NCI-H345 (cell line): ENCODE data around the gene EEIG1.

Experiments used
- DNase-seq: peaks from one replicate; lab custom pipeline; 2025; lab: John Stamatoyannopoulos, UW

EEIG1 gene

DNA sequence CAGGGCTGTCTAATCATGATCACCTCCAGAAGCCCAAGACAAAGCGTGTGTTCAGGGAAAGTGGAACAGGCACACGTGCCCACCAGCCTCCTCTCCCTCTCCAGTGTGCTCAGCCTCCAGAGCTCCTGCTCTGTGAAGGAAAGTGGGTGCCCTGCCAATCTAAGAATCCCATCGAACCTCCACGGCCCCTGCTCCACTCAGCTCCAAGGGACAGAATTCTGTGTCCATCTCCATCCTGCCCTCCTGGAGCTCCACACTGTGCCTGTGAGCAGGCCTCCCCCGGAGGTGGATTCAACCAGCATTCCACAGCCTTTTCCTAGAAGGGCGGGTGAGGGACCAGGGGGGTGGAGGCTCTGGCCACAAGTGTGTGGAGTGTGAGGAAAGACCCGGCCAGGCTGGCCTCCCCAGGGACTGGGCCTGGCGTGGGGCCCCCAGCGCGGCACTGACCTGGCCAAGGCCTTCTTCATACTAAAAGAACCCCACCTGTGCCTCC, 6.0 kb downstream of the EEIG1 start:
- no peak for DNase-seq

GRCh38 chr9:127974001-127974768, 6.6 kb downstream of the EEIG1 start:
- no peak for DNase-seq

DNA sequence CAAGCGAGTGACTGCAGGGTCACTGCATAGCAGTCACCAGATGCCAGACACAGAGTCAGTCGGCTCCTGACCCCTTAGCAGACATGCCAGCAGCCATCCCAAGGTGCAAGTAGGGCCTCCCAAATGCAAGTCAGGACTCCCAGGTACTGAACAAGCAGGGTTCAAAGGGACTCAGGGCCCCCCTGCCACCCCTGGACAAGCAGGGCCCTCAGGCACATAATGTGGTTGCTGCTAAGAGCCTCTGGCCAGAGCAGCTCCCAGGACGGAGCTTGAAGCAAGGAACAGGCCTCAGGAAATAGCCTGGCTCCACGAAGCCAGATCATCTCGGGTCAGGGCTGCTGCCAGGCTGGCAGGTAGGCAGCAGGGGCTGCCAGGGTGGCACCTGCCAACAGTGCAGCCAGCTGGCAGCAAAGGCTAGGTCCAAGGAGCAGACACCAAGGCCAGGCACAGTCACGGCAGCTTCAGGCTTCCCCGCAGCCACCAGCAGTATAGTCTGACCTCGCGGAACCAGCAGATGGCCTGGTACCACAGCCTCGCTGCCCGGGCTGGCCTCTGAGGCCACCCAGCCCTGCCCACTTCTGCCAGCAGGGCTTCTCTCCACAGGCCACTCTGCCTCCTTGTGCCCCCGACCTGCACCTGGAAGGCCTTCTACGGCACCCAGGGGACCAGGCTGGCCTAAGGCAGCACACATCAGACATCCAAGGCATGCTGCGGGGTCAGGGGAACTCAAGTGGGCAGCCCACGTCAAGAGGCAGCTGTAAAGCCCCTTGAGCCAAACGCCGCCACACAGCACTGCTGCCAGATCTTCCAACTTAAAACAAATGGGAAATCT, 7.4 kb downstream of the EEIG1 start:
- DNase-seq: no peak

DNA sequence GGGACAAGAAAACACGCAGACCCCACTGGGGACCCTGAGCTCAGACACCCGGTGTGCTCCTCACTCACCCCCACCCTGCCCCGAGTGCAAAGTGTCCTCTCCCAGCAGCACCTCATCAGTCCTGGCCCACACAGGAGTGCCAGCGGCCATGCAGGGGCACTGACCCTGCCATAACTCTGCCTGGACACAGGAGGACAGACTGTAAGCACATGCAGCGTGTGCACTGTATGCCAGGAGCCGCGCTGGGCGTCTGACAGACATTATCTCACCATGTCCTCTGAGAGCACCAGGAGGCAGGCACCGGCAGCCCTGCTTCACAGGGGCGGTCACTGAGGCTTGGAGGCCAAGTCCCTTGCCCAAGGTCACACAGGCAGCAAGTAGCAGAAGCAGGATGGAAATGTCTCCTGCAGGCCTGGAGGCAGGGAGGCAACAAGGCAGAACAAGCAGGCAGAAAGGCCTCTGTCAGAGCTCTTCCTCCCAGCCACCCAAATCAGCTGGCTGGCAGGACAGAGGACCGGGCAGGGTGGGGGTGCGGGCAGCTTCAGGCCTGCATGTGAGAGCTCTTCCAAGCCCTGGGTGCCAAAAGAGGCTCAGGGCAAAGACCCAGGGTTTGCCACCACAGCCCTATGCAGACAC, 8.4 kb downstream of the EEIG1 start:
- DNase-seq: no peak

GRCh38 chr9:127971357-127972235, 9.2 kb downstream of the EEIG1 start:
- peak; percentile 41 for DNase-seq

DNA sequence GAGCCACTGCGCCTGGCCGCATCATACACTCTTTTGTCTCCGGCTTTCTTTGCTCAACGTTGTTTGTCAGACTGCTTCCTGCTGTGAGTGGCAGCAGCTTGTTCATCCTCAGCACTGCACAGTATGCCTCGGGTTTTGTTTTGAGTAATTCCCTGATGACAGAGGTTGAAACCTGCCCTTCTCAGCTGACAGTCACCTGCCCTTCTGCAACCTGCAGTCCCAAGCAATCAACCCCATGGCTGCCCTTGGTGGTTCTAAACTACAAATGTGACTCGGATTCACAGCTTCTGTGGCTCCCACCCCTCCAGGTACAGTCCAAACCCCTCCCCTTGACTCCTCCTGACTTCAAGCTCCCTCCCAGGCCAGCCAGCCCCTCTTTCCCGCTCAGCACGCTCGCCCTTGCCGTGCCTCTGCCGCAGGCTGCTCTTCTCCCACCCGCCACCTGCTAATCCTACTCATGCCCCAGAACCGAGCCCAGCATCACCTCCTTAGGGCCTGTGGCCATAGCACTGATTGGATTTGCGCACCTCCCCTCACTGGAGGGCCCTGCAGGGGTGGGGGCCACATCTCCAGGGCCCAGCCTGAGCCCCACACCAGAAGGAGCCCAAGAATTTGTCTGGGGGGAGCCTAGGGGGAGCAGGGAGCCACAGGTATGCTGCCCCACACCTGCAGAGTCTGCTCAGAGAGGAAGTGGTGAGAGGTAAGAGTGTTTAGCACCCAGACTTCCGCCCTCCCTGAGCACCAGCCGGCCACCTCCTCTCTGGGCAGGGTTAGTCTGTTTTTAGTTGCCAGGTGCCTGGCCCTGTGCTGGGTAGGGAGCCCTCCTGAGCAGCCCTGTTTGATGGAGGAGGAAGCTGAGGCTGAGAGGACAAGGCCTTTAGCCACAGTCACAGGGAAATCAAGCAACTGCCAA, 10.1 kb downstream of the EEIG1 start:
- peak; percentile 96 for DNase-seq

DNA sequence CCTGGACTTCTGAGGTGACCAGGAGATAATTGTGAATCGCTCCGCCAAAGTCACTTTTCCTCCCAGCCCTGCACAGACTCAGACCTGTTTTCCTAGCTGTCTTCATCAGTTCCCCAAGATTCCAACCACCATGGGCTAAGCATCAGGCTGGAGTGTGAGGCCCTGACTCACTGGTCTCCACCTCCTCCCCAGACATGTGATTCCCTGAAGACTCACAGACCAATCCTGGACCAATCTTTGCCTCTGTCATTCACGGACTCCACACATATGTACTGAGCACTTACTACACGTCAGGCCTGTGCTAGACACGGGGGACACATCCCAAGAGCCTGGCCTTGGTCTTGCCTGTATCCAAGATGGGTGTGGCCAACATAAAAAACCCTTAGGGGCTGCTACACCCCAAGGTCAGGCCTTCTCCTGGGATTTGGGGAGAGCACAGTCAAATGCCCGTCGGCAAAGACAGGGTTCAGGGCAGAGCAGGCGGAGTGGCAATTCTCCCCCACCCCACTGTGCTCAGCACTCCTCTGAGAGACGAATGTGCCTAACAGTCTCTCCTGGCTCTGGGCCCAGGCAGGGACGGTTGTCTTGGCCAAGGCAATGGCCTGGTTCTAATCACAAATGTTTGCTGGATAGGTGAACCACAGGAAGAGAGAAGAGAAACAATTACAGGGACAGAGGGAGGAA, 11.9 kb downstream of the EEIG1 start:
- peak; percentile 72 for DNase-seq

DNA sequence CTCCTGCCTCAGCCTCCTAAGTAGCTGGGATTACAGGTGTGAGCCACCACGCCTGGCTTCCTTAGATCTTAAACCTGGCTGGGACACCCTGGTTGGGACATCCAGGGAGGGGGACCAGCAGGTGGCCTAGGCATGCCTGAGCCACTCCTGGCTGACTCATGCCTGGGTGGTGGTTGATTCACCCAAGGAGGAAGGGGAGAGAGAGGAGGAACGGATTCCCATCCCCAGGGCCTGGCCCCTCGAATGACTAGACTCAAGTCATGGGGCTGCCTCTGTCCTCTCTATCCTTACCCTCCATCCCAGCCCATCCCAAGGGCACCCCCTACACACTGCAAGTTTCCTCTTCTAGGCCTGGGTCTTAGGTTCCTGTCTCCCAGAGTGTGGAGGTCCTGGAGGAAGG, 12.7 kb downstream of the EEIG1 start:
- peak; percentile 20 for DNase-seq

- DNase-seq: no peak
Measured at GRCh38 chr9:127967151-127967809, 13.5 kb downstream of the EEIG1 start.

- DNase-seq: no peak
Measured at GRCh38 chr9:127966416-127967150, 14.2 kb downstream of the EEIG1 start.

DNA sequence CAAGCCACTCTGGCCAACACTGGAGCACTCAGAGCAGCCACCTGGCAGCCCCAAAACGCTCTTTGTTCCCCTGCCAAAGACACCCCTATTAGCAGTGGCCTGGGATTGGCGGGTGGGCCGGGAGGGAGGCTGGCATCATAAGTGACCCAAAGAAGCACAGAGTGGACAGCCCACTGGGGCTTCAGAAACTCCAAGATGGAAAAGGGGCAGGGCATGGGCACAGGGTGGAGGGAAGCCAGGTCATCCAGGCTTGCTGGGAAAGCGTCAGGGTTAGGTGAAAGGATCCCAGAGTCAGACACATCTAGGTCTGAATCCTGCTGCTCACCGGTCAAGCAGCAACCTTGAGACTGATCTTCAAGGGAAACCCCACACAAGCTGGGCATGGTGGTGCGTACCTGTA, 14.8 kb downstream of the EEIG1 start:
- no peak for DNase-seq

- no peak for DNase-seq
Measured at GRCh38 chr9:127963359-127964064, 17.3 kb downstream of the EEIG1 start.

GRCh38 chr9:127963041-127963358, 17.8 kb downstream of the EEIG1 start:
- no peak for DNase-seq

- no peak for DNase-seq
Measured at GRCh38 chr9:127962278-127962677, 18.5 kb downstream of the EEIG1 start.

GRCh38 chr9:127961613-127962155, 19.1 kb downstream of the EEIG1 start:
- no peak for DNase-seq

GRCh38 chr9:127961155-127961490, 19.7 kb downstream of the EEIG1 start:
- DNase-seq: no peak

- DNase-seq: peak; percentile 77
Measured at GRCh38 chr9:127960410-127961154, 20.2 kb downstream of the EEIG1 start.
